HG03159 (cell line): ENCODE data around the gene RAB40B.

Experiments used
- ATAC-seq: cut with Tn5 transposase; IDR thresholded peaks from one replicate; pipeline ENCODE4 v1.9.1; 2021; ENCODE audit warnings: mild to moderate bottlenecking, moderate library complexity; ENCODE audit not compliant: unreplicated experiment

RAB40B gene

DNA sequence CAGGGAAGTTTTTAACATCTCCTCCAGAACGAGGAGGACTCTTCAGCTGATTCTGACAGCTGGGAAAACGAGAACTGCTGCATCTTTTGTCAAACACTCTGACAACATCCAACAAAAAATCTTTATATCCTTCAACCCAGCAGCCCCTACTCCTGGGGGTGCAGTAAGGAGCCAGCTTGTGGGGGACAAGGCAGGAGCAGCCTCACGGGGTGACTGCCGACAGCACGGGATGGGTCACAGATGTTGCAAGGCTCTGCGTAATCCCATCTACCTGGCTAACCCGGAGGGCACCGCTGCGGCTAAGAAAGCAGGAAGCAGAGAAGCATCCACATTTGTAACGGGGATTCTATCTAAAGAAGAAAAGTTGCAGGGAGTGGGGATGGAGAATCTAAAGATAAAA, 78.9 kb downstream of the RAB40B start:
- ATAC-seq = no peak

DNA sequence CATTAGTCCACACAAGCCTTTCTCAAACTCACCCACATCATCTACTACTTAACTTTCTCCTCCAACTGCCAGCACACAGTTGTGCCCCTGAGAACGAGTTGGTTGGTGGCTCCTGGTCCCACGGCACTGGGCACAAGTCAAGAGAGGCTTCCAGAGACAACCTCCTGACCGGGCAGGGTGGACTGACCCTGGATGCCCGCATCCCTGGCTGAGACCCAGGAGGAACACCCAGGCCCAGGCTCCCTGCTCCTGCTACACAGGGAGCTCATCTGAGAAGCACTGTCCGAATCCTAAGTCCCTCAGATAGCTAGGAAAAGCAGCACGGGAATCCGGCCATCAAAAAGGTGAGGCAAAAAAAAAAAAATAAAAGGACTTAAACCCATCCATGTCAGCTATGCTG, 79.3 kb downstream of the RAB40B start:
- no peak for ATAC-seq

DNA sequence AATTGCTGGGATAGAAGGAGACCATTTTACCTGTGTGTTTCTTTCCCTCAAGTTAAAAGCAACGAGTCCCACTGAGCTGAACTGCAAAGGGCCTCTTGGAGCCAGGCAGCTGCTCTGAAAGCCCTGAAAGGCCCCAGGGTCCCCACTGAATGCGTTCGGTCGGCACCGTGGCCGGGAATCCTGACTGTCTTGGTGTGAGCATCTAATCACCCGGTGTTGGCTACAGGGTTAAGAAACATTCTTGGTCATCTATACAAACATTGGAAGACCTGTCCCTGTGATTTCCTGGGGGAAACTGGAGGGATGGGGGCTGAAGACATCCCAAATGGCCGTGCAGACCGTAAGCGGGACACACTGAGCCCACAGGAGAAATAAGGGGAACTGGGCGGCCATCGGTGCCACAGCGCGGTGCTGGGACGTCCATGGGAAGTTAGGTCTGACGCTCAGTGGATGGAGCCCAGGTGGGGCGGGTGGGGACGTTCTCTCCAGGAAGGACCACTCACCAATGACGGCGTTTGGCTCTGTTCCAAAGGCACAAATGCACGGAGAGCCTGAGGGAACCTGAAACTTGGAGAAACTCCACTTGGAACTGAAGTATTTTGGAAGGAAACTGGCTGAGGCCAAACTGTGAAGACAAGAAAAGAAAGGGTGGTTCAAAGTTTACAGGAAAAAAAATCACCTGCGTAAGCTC, 82.3 kb downstream of the RAB40B start:
- ATAC-seq = no peak

DNA sequence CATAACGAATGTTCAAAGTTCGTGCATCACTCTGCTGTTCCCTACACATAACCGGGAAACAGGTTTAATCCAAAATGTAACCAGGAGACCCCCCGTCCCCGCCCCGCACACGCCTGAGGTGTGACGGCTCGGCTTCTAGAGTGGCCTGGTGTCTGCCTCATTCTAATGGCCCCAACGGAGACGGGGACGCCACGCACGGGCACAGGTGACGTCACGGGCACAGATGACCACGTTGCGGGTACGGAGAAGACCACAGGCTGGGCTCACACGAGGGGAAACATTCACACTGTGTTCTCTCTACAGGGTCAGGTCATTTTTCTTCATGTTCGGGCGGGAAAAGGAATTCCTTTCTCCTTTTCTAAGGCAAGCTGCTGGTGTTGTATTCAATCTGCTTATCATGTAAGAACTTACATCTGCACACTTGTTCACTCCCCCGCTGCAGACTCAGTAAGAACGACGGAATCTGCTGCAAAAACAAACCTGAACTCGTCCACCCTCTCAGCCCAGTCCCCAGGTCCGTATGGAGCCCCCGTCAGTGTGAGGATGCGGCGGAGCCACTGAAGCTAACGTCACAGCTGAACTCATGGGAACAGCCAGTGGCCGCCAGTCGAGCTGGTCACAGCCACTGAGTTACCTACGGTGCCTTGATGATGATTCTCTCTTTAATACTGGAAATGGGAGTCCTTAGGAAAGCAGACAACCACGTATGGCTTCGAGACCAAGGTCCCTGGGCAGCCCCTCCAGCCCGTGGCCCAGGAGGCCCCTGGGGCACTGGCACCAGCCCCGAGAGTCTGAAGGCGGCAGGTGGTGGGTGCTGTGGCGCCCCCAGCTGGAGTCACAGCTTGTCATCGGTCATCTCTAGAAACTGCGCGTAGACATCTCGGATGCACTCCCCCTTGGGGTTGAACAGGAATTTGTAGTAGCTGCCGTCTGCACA, 83.1 kb downstream of the RAB40B start:
- ATAC-seq = no peak

DNA sequence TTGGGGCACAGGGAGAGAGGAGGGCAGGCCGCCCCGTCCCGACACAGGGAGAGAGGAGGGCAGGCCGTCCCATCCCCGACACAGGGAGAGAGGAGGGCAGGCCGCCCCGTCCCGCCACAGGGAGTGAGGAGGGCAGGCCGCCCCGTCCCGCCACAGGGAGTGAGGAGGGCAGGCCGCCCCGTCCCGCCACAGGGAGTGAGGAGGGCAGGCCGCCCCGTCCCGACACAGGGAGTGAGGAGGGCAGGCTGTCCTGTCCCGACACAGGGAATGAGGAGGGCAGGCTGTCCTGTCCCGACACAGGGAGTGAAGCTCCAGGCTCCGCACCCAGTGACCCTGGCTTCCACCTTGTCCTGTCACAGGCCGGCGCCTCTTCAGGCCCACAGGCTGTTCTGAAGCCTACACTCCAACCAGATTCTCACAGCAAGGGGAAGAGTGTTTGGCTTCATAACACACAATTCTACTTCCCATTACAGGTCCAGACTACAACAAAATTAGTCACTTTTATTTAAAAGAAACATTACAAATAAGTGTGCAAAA, 84.3 kb downstream of the RAB40B start:
- ATAC-seq = no peak

DNA sequence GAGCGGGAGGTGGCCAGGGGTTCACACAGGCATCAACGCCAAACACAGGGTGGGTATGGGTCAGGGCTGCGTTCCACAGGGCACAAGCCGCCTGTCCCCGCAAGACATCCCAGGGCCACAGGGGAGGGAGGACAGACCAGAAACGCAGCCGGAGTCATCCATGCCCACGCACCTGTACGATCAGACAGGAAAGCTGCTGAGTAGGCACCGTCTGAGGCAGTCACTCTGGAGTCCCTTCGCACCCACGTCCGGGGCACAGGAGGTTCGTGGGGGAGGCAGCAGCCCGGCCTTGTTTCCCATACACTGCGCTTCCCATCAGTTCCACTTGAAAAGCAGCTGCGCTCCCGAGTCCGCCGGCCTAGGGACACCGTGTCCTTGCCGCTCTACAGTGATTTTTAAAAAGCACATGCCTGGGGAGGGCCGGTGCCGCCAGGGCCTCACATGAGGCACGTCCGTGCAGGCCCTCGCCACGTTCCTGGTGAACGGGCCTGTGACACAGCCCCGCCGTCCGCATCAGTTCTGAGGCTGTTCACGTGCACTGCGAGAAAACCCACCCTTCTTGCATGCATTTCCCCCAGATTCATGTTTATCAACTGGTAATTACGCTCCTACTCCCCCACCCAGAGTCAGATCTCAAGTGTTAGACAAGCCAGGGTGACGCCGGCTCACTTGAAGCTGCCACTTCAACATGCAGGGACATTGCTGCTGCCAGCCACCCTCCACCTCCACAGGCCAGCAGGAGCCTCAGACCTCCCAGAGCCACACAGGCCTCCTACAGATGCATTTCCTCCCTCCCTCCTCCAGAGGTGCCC, 85.0 kb downstream of the RAB40B start:
- no peak for ATAC-seq

- ATAC-seq = no peak
Measured at GRCh38 chr17:82611140-82612058, 87.1 kb downstream of the RAB40B start.

DNA sequence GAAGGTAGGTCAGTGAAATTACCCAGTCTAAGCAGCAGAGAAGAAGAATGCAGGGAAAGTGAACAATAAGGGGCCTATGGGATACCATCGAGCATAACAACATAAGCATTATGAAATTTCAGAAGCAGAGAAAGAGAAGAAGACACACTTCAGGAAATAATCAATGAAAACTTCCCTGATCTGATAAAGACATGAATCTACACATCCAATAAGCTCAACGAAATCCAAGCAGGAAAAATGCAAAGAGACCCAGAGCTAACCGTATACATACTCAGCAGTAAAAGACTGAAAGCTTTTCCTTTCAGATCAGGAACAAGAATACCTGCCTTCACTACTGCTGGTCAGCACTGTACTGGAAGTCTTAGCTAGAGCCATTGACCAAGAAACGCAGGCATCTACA, 88.8 kb downstream of the RAB40B start:
- ATAC-seq = no peak

DNA sequence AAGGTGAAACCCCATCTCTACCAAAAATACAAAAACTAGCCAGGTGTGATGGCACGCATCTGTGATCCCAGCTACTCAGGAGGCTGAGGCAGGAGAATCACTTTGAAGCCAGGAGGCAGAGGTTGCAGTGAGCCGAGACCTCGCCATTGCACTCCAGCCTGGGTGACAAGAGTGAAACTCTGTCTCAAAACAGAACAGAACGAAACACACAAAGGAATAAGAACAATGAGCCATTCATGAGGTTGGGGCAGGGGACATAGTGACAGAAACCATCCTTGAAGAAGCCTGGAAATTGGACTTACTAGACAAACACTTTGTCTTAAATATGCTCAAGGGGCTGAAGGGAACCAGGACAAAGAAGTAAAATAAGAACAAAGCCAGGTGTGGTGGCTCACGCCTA, 89.7 kb downstream of the RAB40B start:
- no peak for ATAC-seq

- ATAC-seq = no peak
Measured at GRCh38 chr17:82605939-82606600, 92.4 kb downstream of the RAB40B start.
